GM23338 (cell line): Measurements from ENCODE around the gene GDF7.
A peak's percentile ranks its signal among the peaks of the same experiment; 100 is the strongest.

Experiments used
- CREB1 ChIP-seq: fragments of 250-450 bp; sonication (Bioruptor Pico); IDR thresholded peaks from 2 replicates; pipeline ENCODE4 v1.5.0; 2020; ENCODE audit warnings: low read depth, mild to moderate bottlenecking, moderate library complexity
- EZH2 ChIP-seq: fragments of 200-600 bp; sonication (generic); IDR thresholded peaks from one replicate; pipeline ENCODE4 v1.8.0; 2017; ENCODE audit warnings: antibody characterized with exemption, mild to moderate bottlenecking, low read depth; ENCODE audit not compliant: unreplicated experiment
- EZH2phosphoT487 ChIP-seq: fragments of 200-600 bp; sonication (generic); IDR thresholded peaks from one replicate; pipeline ENCODE4 v1.8.1; 2018; ENCODE audit warnings: antibody characterized with exemption; ENCODE audit not compliant: unreplicated experiment
- TF ChIP-seq, protein P1 (sequence below), 2 experiments: fragments of 200-600 bp in 1 of 2; sonication (generic) in 1 of 2; conservative IDR thresholded peaks; 2 replicates each; pipeline versions ENCODE4 v1.5.1 to v1.6.1; 2016 to 2017; ENCODE audit warnings: antibody characterized with exemption in 2 of 2, low read depth in 2 of 2, mild to moderate bottlenecking in 2 of 2, moderate library complexity in 1 of 2

DNA sequence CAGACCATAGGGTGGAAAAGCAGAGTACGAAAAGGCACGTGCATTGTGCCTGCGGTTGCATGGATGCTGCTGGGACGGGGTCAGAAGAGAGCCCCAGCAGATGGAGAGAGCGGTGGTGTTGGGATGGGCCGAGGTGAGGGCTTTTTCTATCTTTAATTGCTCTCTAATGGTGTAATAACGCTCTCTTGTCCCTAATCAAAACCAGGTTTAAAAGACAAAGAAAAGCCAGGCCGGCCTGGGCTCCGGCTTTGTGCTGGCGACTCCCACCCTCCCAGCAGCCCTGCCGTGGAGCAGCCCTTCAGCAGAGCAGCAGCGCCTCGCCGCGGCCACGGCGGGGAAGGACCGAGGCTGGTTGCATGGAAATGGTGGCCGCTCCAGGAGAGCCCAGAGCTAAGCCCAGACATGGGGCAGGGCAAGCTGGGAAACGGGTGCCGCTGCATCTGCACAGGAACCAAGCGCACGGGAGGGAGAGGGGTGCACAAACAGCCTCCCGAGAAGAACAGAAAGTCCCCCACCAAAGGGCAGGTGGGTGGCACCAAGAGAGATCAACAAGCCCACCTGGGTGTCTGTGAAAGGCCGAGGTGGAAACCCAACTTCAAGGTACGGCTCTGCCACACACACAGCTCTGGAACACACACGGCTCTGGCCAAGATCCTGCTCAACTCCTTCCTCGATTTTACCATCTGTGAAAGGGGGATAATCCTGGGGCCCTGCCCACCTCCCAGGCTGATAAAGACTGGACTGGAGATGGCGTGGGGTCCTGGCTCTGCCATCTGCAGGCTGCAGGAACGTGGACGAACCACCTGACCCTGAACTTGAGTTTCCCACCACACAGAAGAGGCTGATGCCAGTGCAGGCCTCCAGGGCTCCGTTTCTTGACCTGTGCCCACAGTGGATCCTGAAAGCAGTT lies 31.0 kb upstream of the GDF7 start:
- TF ChIP-seq CREB1 (CRISPR knock-in tag): no peak
- TF ChIP-seq, protein P1, sequence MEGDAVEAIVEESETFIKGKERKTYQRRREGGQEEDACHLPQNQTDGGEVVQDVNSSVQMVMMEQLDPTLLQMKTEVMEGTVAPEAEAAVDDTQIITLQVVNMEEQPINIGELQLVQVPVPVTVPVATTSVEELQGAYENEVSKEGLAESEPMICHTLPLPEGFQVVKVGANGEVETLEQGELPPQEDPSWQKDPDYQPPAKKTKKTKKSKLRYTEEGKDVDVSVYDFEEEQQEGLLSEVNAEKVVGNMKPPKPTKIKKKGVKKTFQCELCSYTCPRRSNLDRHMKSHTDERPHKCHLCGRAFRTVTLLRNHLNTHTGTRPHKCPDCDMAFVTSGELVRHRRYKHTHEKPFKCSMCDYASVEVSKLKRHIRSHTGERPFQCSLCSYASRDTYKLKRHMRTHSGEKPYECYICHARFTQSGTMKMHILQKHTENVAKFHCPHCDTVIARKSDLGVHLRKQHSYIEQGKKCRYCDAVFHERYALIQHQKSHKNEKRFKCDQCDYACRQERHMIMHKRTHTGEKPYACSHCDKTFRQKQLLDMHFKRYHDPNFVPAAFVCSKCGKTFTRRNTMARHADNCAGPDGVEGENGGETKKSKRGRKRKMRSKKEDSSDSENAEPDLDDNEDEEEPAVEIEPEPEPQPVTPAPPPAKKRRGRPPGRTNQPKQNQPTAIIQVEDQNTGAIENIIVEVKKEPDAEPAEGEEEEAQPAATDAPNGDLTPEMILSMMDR (conservative IDR thresholded peaks at IDR 0.05; ENCODE audit: low read depth in 2 of 2): peak; percentile 88 to 99
- TF ChIP-seq EZH2phosphoT487: no peak
- TF ChIP-seq EZH2: no peak
